ENCODE measurements around the gene FCRL2.

The FCRL2 gene

GRCh38 chr1:157773493-157774350, 3.2 kb downstream of the FCRL2 start:
- TF ChIP-seq YY1 (IDR thresholded peaks at IDR 0.05; ENCODE audit: low read depth) (no peak), TAF1 (IDR thresholded peaks at IDR 0.05; ENCODE audit: low read depth) (no peak), CEBPB (IDR thresholded peaks at IDR 0.05) (no peak), RAD21 (IDR thresholded peaks at IDR 0.05; ENCODE audit: low read depth) (peak; percentile 29; the same call in 1 of the 2 replicates), MAX (IDR thresholded peaks at IDR 0.05) (no peak), ZBTB7A (IDR thresholded peaks at IDR 0.05; ENCODE audit: low read depth) (no peak), TCF12 (IDR thresholded peaks at IDR 0.05; ENCODE audit: low read depth) (no peak), USF1 (IDR thresholded peaks at IDR 0.05) (no peak)

GRCh38 chr1:157771661-157772425, 5.1 kb downstream of the FCRL2 start:
- TF ChIP-seq TAF1 (IDR thresholded peaks at IDR 0.05; ENCODE audit: low read depth) (no peak), NFIC (IDR thresholded peaks at IDR 0.05) (no peak), EGR1 (IDR thresholded peaks at IDR 0.05) (no peak), YY1 (IDR thresholded peaks at IDR 0.05; ENCODE audit: low read depth) (no peak), RAD21 (IDR thresholded peaks at IDR 0.05; ENCODE audit: low read depth) (no peak), TCF12 (IDR thresholded peaks at IDR 0.05; ENCODE audit: low read depth) (no peak), REST (IDR thresholded peaks at IDR 0.05; ENCODE audit: low read depth) (no peak), MAX (IDR thresholded peaks at IDR 0.05) (no peak), FOXM1 (IDR thresholded peaks at IDR 0.05; ENCODE audit: borderline replicate concordance, low read depth) (no peak), EP300 (IDR thresholded peaks at IDR 0.05; ENCODE audit: borderline replicate concordance) (no peak)

- peak; percentile 22; the same call in 1 of the 2 replicates for TF ChIP-seq RAD21 (IDR thresholded peaks at IDR 0.05; ENCODE audit: low read depth)
- no peak for TF ChIP-seq CEBPB (IDR thresholded peaks at IDR 0.05)
These were observed 6.4 kb downstream of the FCRL2 start for GRCh38 chr1:157770442-157771043.

- TF ChIP-seq REST (IDR thresholded peaks at IDR 0.05; ENCODE audit: low read depth): no peak
- no peak for TF ChIP-seq CEBPB (IDR thresholded peaks at IDR 0.05)
- TF ChIP-seq MAX (IDR thresholded peaks at IDR 0.05): no peak
- no peak for TF ChIP-seq RAD21 (IDR thresholded peaks at IDR 0.05; ENCODE audit: low read depth)
- no peak for TF ChIP-seq CREB1 (IDR thresholded peaks at IDR 0.05; ENCODE audit: low read depth)
- TF ChIP-seq ZBTB7A (IDR thresholded peaks at IDR 0.05; ENCODE audit: low read depth): no peak
- TF ChIP-seq NFIC (IDR thresholded peaks at IDR 0.05): no peak
- TF ChIP-seq YY1 (IDR thresholded peaks at IDR 0.05; ENCODE audit: low read depth): no peak
- TF ChIP-seq TCF12 (IDR thresholded peaks at IDR 0.05; ENCODE audit: low read depth): no peak
These were observed 10.1 kb downstream of the FCRL2 start for GRCh38 chr1:157766792-157767191.

GRCh38 chr1:157758018-157758417, 18.9 kb downstream of the FCRL2 start:
- TF ChIP-seq NFIC (IDR thresholded peaks at IDR 0.05) (no peak), REST (IDR thresholded peaks at IDR 0.05; ENCODE audit: low read depth) (no peak), TCF12 (IDR thresholded peaks at IDR 0.05; ENCODE audit: low read depth) (no peak), USF1 (IDR thresholded peaks at IDR 0.05) (no peak), TEAD4 (IDR thresholded peaks at IDR 0.05) (no peak), CEBPB (IDR thresholded peaks at IDR 0.05) (no peak), CREB1 (IDR thresholded peaks at IDR 0.05; ENCODE audit: low read depth) (no peak), YY1 (IDR thresholded peaks at IDR 0.05; ENCODE audit: low read depth) (no peak), EGR1 (IDR thresholded peaks at IDR 0.05) (no peak)
